HEK293 (cell line): Measurements from ENCODE around the gene RAMP1.

Experiments
- CTCF ChIA-PET: fragments of 350-600 bp; formaldehyde crosslinking; extraction: SDS; loops from one replicate; lab custom pipeline; 2021; ENCODE audit warnings: antibody characterized with exemption; lab: Yijun Ruan, JAX
- POLR2A ChIA-PET: fragments of 300-600 bp; formaldehyde crosslinking; extraction: SDS; loops from one replicate; lab custom pipeline; 2020; ENCODE audit warnings: antibody characterized with exemption, inconsistent platforms; lab: Yijun Ruan, JAX
- H3K27ac ChIP-seq: fragments of 200-500 bp; sonication (Bioruptor generic); 2 replicates; pipeline ENCODE4 v1.5.1; 2014; ENCODE audit warnings: low read depth, low read length, control low read depth, inconsistent platforms; ENCODE audit errors: extremely low read depth
- H3K36me3 ChIP-seq, 2 experiments: fragments of 200-500 bp in 1 of 2; sonication (Bioruptor generic) in 1 of 2; 1 replicate in 1 of 2; 2 replicates in 1 of 2; pipeline ENCODE4 v1.5.1; 2014 to 2017; ENCODE audit warnings: inconsistent platforms in 2 of 2, low read length in 2 of 2; ENCODE audit not compliant: control insufficient read depth in 2 of 2, insufficient read depth in 1 of 2
- H3K4me1 ChIP-seq: fragments of 200-500 bp; sonication (Bioruptor generic); 2 replicates; pipeline ENCODE4 v1.5.1; 2014; ENCODE audit warnings: mild to moderate bottlenecking, low read length, inconsistent platforms; ENCODE audit not compliant: control insufficient read depth, insufficient read depth
- H3K4me3 ChIP-seq: 2 replicates; pipeline ENCODE4 v1.5.1; 2011; ENCODE audit warnings: low read depth, mild to moderate bottlenecking, control low read depth, low read length, moderate library complexity
- H3K9me3 ChIP-seq: fragments of 200-500 bp; sonication (Bioruptor generic); 2 replicates; pipeline ENCODE4 v1.5.1; 2014; ENCODE audit warnings: low read depth, low read length, inconsistent platforms; ENCODE audit not compliant: control insufficient read depth, insufficient read depth
- EGR2 ChIP-seq: fragments of 450-650 bp; formaldehyde crosslinking; IDR thresholded peaks from 2 replicates; pipeline ENCODE4 v1.5.1; 2016; ENCODE audit warnings: low read depth, missing biosample characterization, missing genetic modification characterization
- KLF1 ChIP-seq: fragments of 450-650 bp; formaldehyde crosslinking; IDR thresholded peaks from 2 replicates; pipeline ENCODE4 v1.5.1; 2016; ENCODE audit warnings: missing biosample characterization, missing genetic modification characterization
- ZFHX2 ChIP-seq: fragments of 450-650 bp; formaldehyde crosslinking; conservative IDR thresholded peaks from 2 replicates; pipeline ENCODE4 v1.5.1; 2016; ENCODE audit warnings: missing biosample characterization, missing genetic modification characterization
- ZFP41 ChIP-seq: fragments of 450-650 bp; formaldehyde crosslinking; IDR thresholded peaks from 2 replicates; pipeline ENCODE4 v1.5.1; 2016; ENCODE audit warnings: missing biosample characterization, missing genetic modification characterization, borderline replicate concordance
- ZNF10 ChIP-seq: fragments of 450-650 bp; formaldehyde crosslinking; IDR thresholded peaks from 2 replicates; pipeline ENCODE4 v1.5.1; 2017; ENCODE audit warnings: missing biosample characterization, missing genetic modification characterization
- ZNF121 ChIP-seq: fragments of 450-650 bp; formaldehyde crosslinking; IDR thresholded peaks from 2 replicates; pipeline ENCODE4 v1.5.1; 2016; ENCODE audit warnings: missing biosample characterization, missing genetic modification characterization
- ZNF223 ChIP-seq: fragments of 450-650 bp; formaldehyde crosslinking; IDR thresholded peaks from 2 replicates; pipeline ENCODE4 v1.5.1; 2016; ENCODE audit warnings: missing biosample characterization, missing genetic modification characterization
- ZNF266 ChIP-seq: fragments of 450-650 bp; formaldehyde crosslinking; IDR thresholded peaks from 2 replicates; pipeline ENCODE4 v1.5.1; 2016; ENCODE audit warnings: missing biosample characterization, missing genetic modification characterization, low read depth
- ZNF274 ChIP-seq, 2 experiments: fragments of 200-500 bp in 1 of 2; fragments of 450-650 bp in 1 of 2; sonication (Bioruptor generic) in 1 of 2; formaldehyde crosslinking in 1 of 2; IDR thresholded peaks; 2 replicates each; pipeline versions ENCODE4 v1.5.1 to v1.6.1; 2014 to 2016; ENCODE audit warnings: borderline replicate concordance in 1 of 2, inconsistent platforms in 1 of 2, low read length in 1 of 2, missing biosample characterization in 1 of 2, missing genetic modification characterization in 1 of 2
- ZNF350 ChIP-seq: fragments of 450-650 bp; formaldehyde crosslinking; IDR thresholded peaks from 2 replicates; pipeline ENCODE4 v1.5.0; 2017; ENCODE audit warnings: missing biosample characterization, mild to moderate bottlenecking, missing genetic modification characterization
- ZNF544 ChIP-seq: fragments of 450-650 bp; formaldehyde crosslinking; IDR thresholded peaks from 2 replicates; pipeline ENCODE4 v1.5.0; 2017; ENCODE audit warnings: missing biosample characterization, missing genetic modification characterization
- TF ChIP-seq, protein P1 (sequence below): fragments of 450-650 bp; formaldehyde crosslinking; IDR thresholded peaks from 2 replicates; pipeline ENCODE4 v1.5.1; 2016; ENCODE audit warnings: missing biosample characterization, missing genetic modification characterization
- TF ChIP-seq, protein P2 (sequence below): sonication (generic); formaldehyde crosslinking; IDR thresholded peaks from 2 replicates; pipeline ENCODE4 v1.8.1; 2022; ENCODE audit warnings: mild to moderate bottlenecking, moderate library complexity, missing genetic modification reagents
- TF ChIP-seq, protein P3 (sequence below): fragments of 450-650 bp; formaldehyde crosslinking; IDR thresholded peaks from 2 replicates; pipeline ENCODE4; 2016; ENCODE audit warnings: missing biosample characterization, missing genetic modification characterization
- TF ChIP-seq, protein P4 (sequence below): fragments of 450-650 bp; formaldehyde crosslinking; IDR thresholded peaks from 2 replicates; pipeline ENCODE4 v1.5.0; 2017; ENCODE audit warnings: missing biosample characterization, missing genetic modification characterization, borderline replicate concordance

RAMP1 gene

DNA sequence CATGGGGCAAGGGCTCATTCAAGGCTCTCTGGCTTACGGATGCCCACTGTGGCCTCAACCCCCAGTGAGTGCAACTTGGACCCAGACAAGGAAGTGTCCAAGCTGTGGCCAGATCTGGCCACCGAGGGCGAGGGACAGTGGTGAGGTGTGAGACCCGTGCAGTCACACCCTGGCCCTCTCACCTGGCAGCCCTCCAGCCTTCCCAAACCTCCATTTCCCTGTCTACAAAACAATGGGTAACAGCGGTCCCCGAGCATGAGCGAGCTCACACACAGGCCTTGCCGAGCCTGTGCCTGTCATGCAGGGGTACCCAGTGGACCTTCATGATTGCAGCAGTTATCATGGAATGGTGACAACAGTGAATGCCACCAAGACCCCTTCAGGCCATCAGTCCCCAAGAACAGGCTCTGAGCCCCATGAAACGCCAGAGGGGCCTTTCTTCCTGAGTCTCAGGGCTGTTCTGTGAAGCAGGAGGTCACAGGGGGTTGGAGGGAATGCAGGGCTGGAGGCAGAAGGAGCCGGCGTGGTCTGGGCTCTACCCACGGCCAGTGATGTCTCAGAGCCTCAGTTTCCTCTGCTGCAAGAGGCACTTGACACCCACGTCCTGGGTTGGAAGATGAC lies 49.8 kb downstream of the RAMP1 start:
- Histone ChIP-seq H3K9me3 (no peaks in the 10 kb centered on the region), H3K4me1 (no peaks in the 10 kb centered on the region), H3K4me3 (no peak overlapping the region)
- CTCF ChIA-PET: no interaction called here
- POLR2A ChIA-PET: no interaction called here
- no peak for TF ChIP-seq KLF1
- TF ChIP-seq, protein P1, sequence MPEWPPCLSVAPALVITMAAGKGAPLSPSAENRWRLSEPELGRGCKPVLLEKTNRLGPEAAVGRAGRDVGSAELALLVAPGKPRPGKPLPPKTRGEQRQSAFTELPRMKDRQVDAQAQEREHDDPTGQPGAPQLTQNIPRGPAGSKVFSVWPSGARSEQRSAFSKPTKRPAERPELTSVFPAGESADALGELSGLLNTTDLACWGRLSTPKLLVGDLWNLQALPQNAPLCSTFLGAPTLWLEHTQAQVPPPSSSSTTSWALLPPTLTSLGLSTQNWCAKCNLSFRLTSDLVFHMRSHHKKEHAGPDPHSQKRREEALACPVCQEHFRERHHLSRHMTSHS (tag by site-specific recombination): no peak
- TF ChIP-seq, protein P2, sequence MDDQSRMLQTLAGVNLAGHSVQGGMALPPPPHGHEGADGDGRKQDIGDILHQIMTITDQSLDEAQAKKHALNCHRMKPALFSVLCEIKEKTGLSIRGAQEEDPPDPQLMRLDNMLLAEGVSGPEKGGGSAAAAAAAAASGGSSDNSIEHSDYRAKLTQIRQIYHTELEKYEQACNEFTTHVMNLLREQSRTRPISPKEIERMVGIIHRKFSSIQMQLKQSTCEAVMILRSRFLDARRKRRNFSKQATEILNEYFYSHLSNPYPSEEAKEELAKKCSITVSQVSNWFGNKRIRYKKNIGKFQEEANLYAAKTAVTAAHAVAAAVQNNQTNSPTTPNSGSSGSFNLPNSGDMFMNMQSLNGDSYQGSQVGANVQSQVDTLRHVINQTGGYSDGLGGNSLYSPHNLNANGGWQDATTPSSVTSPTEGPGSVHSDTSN (CRISPR knock-in tag): no peak
- TF ChIP-seq, all 188 proteins: peak for 0
- no peak overlapping the region for H3K27ac ChIP-seq
- no peaks in the 10 kb centered on the region for H3K36me3 ChIP-seq

DNA sequence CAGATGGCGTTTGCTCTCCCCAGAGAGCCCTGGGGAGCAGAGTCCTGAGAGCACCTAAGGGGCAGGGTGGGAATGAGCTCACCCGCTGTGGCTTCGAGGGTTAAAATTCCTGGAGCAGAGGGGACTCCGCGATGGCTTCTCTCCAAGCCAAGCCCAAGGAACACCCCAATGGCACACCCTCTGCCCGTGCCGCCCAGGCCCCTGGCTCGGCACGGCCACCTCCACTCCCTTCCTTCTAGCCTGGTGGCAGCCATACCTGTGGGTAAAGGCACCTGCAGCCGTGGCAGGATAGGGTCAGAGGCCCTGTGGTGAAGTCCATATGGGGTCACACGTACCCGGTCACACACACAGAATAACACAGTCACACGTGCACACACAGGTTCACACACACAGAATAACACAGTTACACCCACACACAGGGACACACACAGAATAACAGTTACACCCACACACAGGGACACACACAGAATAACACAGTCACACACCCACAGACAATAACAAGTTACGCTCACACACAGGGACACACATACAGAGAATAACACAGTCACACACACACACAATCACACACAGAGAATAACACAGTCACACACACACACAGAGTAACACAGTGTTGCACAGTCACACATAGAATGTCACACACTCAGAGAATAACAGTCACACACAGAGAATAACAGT lies 50.5 kb downstream of the RAMP1 start:
- CTCF ChIA-PET: no interaction called here
- no peak overlapping the region for H3K27ac ChIP-seq
- no peak overlapping the region for H3K4me3 ChIP-seq
- H3K4me1 ChIP-seq: no peaks in the 10 kb centered on the region
- peak; percentile 90 for TF ChIP-seq EGR2 (tag by site-specific recombination)
- peak; percentile 81 for TF ChIP-seq ZFHX2 (tag by site-specific recombination)
- no peak for TF ChIP-seq ZNF121 (tag by site-specific recombination)
- H3K9me3 ChIP-seq: no peaks in the 10 kb centered on the region
- H3K36me3 ChIP-seq: no peaks in the 10 kb centered on the region
- POLR2A ChIA-PET: no interaction called here

DNA sequence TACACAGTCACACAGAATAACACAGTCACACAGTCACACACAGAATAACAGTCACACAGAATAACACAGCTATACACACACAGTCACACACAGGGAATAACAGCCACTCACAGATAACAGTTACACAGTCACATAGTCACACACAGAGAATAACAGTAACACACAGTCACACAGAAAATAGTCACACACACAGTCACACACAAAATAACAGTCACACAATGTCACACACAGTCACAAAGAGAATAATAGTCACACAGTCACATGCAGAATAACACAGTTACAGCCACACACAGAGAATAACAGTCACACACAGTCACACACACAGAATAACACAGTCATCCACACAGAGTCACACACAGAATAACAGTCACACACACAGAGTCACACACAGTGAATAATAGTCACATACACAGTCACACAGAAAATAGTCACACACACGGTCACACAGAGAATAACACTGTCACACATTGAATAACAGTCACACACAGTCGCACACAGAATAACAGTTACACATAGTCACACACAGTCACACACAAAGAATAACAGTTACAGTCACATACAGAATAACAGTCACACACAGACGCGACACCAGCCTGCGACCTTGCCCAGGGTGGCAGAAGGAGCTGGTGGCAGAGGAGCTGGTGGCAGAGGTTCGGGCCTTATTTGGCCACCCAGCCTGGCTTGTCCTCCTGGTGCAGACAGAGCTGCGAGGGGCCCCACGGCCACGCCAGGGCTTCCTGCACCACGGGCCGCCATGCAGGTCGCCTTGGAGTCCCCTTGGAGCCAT lies 51.3 kb downstream of the RAMP1 start:
- no peaks in the 10 kb centered on the region for H3K36me3 ChIP-seq
- TF ChIP-seq ZNF223 (tag by site-specific recombination): no peak
- no peak for TF ChIP-seq ZNF266
- 0 out of 2 replicates have a peak, but pooled peaks have one; percentile 21 for TF ChIP-seq ZNF544 (tag by site-specific recombination)
- TF ChIP-seq ZNF10 (tag by site-specific recombination): no peak
- no peak for TF ChIP-seq ZNF274 (IDR thresholded peaks at IDR 0.05; ENCODE audit: low read length)
- TF ChIP-seq ZNF274 (tag by site-specific recombination; IDR thresholded peaks at IDR 0.05; ENCODE audit: borderline replicate concordance): no peak
- TF ChIP-seq, all 188 proteins: peak for 1
- ChIA-PET POLR2A (no interaction called here), CTCF (no interaction called here)
- no peak overlapping the region for H3K4me3 ChIP-seq
- H3K27ac ChIP-seq: no peak overlapping the region
- H3K4me1 ChIP-seq: no peaks in the 10 kb centered on the region
- no peaks in the 10 kb centered on the region for H3K9me3 ChIP-seq

DNA sequence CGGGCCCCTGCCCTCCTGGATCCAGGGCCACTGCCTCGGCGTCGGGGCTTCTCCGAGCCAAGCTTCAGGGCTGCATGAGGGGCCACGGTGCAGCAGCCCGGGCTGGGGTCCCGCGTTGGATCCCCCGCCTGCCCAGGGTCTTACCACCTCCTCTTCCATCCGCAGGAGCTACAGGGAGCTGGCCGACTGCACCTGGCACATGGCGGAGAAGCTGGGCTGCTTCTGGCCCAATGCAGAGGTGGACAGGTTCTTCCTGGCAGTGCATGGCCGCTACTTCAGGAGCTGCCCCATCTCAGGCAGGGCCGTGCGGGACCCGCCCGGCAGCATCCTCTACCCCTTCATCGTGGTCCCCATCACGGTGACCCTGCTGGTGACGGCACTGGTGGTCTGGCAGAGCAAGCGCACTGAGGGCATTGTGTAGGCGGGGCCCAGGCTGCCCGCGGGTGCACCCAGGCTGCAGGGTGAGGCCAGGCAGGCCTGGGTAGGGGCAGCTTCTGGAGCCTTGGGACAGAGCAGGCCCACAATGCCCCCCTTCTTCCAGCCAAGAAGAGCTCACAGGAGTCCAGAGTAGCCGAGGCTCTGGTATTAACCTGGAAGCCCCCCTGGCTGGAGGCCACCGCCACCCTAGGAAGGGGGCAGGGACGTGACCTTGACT lies 52.1 kb downstream of the RAMP1 start:
- no peak overlapping the region for H3K4me3 ChIP-seq
- H3K9me3 ChIP-seq: no peaks in the 10 kb centered on the region
- H3K27ac ChIP-seq: no peak overlapping the region
- H3K4me1 ChIP-seq: no peaks in the 10 kb centered on the region
- ChIA-PET CTCF (no interaction called here), POLR2A (no interaction called here)
- H3K36me3 ChIP-seq: no peaks in the 10 kb centered on the region
- TF ChIP-seq KLF1: no peak
- TF ChIP-seq, protein P3, sequence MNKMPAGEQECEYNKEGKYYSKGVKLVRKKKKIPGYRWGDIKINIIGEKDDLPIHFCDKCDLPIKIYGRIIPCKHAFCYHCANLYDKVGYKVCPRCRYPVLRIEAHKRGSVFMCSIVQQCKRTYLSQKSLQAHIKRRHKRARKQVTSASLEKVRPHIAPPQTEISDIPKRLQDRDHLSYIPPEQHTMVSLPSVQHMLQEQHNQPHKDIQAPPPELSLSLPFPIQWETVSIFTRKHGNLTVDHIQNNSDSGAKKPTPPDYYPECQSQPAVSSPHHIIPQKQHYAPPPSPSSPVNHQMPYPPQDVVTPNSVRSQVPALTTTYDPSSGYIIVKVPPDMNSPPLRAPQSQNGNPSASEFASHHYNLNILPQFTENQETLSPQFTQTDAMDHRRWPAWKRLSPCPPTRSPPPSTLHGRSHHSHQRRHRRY (tag by site-specific recombination): no peak
- TF ChIP-seq, protein P4, sequence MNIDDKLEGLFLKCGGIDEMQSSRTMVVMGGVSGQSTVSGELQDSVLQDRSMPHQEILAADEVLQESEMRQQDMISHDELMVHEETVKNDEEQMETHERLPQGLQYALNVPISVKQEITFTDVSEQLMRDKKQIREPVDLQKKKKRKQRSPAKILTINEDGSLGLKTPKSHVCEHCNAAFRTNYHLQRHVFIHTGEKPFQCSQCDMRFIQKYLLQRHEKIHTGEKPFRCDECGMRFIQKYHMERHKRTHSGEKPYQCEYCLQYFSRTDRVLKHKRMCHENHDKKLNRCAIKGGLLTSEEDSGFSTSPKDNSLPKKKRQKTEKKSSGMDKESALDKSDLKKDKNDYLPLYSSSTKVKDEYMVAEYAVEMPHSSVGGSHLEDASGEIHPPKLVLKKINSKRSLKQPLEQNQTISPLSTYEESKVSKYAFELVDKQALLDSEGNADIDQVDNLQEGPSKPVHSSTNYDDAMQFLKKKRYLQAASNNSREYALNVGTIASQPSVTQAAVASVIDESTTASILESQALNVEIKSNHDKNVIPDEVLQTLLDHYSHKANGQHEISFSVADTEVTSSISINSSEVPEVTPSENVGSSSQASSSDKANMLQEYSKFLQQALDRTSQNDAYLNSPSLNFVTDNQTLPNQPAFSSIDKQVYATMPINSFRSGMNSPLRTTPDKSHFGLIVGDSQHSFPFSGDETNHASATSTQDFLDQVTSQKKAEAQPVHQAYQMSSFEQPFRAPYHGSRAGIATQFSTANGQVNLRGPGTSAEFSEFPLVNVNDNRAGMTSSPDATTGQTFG (tag by site-specific recombination): no peak
- no peak for TF ChIP-seq ZFHX2 (tag by site-specific recombination)
- no peak for TF ChIP-seq ZFP41 (tag by site-specific recombination)
- TF ChIP-seq ZNF350 (tag by site-specific recombination): no peak
